ENCODE data around the gene SPI1. TPM values are rescaled to one million over a fixed set of nuclear protein-coding genes. Genes with fewer than 3 reads are reported as not detected.

The SPI1 gene
- total RNA-seq, 1 donor from 2014 or later, result not detected

- Histone ChIP-seq H4K20me1 (ENCODE audit: low read depth) (no peaks in the 10 kb centered on the region), H3K4me1 (no peaks in the 10 kb centered on the region), H3K27ac (no peak overlapping the region), H3F3A (ENCODE audit: low read depth) (peaks cover 3% of the 10 kb centered on the region), H3K36me3 (no peaks in the 10 kb centered on the region), H3K79me2 (ENCODE audit: low read depth) (no peaks in the 10 kb centered on the region), H3K4me3 (no peak overlapping the region), H3K4me2 (no peak overlapping the region), H3K9ac (no peak overlapping the region), H3K9me3 (ENCODE audit: low read depth) (no peaks in the 10 kb centered on the region), H3K27me3 (no peaks in the 10 kb centered on the region), H2AFZ (replicated peaks) (no peak overlapping the region)
- Mint-ChIP-seq H3K4me1 (peaks cover 4% of the 10 kb centered on the region), H3K36me3 (no peaks in the 10 kb centered on the region), H3K27me3 (ENCODE audit: insufficient read depth, low read depth) (peaks cover 6% of the 10 kb centered on the region), H3K27ac (no peak overlapping the region), H3K4me3 (no peak overlapping the region), H3K9me3 (no peaks in the 10 kb centered on the region)
- DNase-seq (ENCODE audit: low spot score), result peak; percentile 0
- TF ChIP-seq, protein P1, sequence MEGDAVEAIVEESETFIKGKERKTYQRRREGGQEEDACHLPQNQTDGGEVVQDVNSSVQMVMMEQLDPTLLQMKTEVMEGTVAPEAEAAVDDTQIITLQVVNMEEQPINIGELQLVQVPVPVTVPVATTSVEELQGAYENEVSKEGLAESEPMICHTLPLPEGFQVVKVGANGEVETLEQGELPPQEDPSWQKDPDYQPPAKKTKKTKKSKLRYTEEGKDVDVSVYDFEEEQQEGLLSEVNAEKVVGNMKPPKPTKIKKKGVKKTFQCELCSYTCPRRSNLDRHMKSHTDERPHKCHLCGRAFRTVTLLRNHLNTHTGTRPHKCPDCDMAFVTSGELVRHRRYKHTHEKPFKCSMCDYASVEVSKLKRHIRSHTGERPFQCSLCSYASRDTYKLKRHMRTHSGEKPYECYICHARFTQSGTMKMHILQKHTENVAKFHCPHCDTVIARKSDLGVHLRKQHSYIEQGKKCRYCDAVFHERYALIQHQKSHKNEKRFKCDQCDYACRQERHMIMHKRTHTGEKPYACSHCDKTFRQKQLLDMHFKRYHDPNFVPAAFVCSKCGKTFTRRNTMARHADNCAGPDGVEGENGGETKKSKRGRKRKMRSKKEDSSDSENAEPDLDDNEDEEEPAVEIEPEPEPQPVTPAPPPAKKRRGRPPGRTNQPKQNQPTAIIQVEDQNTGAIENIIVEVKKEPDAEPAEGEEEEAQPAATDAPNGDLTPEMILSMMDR (IDR thresholded peaks at IDR 0.05), result no peak
- TF ChIP-seq EZH2phosphoT487 (IDR thresholded peaks at IDR 0.05) (no peak), EZH2 (IDR thresholded peaks at IDR 0.05) (no peak)
Observed at GRCh38 chr11:47333526-47333845, 44.9 kb downstream of the SPI1 start.

DNA sequence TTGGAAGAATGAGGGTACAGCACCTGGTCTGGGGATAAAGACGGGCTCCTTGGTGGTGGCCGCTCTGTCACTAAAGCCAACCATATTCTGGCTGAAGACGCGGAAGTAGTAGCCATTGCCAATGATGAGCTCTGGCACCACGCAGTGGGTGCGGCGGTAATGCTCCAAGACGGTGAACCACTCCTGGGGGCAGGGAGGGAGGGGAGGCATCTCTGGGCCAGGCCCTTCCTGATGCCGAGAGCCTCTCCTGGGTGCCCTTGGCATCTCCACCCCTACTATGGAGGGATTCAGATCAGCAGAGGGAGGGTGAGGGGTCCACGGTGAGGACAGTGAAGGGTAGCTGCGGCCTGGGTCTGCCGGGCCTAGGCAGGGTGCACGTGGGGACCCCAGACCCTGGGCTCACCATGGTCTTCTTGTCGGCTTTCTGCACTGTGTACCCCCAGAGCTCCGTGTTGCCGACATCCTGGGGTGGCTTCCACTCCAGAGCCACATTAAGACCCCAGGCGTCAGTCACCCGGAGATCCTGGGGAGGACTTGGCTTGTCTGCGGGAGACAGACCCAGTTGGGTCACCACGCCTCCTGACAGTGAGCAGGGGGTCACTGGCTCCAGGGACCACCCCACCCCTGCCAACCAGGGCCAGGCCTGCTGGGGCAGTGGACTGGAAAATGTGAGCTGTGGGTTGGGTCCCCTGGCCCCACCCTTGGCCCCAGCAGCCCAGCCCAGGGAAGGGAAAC is 45.4 kb downstream of the SPI1 start:
- Histone ChIP-seq H3K36me3 (no peaks in the 10 kb centered on the region), H3K79me2 (ENCODE audit: low read depth) (no peaks in the 10 kb centered on the region), H3K9me3 (ENCODE audit: low read depth) (no peaks in the 10 kb centered on the region), H3K27me3 (no peaks in the 10 kb centered on the region), H3K9ac (no peak overlapping the region), H3K4me3 (no peak overlapping the region), H3K27ac (no peak overlapping the region), H3K4me1 (no peaks in the 10 kb centered on the region), H4K20me1 (ENCODE audit: low read depth) (no peaks in the 10 kb centered on the region), H3K4me2 (no peak overlapping the region), H3F3A (ENCODE audit: low read depth) (peaks cover 3% of the 10 kb centered on the region), H2AFZ (replicated peaks) (no peak overlapping the region)
- no peaks in the 10 kb centered on the region for H3K36me3 Mint-ChIP-seq
- no peak overlapping the region for H3K4me3 Mint-ChIP-seq
- no peaks in the 10 kb centered on the region for H3K9me3 Mint-ChIP-seq
- DNase-seq (ENCODE audit: low spot score), result peak; percentile 1
- peaks cover 4% of the 10 kb centered on the region for H3K4me1 Mint-ChIP-seq
- TF ChIP-seq EZH2 (IDR thresholded peaks at IDR 0.05), result no peak
- TF ChIP-seq, protein P1 (IDR thresholded peaks at IDR 0.05), result no peak
- no peak for TF ChIP-seq EZH2phosphoT487 (IDR thresholded peaks at IDR 0.05)
- peaks cover 8% of the 10 kb centered on the region for H3K27me3 Mint-ChIP-seq (ENCODE audit: insufficient read depth, low read depth)
- no peak overlapping the region for H3K27ac Mint-ChIP-seq

DNA sequence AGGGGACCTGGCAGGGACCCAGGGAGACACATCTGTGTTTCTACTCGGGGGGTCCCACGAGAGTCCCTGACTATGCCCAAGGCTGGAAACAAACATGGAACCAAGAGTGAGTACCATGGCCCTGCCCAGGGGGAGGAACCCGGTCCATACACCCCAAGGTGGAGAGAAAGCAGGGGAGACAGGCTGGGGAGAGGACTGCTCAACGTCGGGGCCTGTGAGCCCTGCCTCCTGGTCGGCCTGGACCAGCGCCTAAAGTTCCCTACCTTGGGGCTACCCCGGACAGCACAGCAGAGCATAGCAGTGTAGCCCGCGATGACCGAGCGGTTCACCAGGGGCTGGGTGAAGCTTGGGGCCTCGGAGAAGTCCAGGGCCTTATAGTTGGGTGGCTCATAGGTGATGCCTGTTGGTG is 46.0 kb downstream of the SPI1 start:
- Histone ChIP-seq H3F3A (ENCODE audit: low read depth) (peaks cover 3% of the 10 kb centered on the region), H3K36me3 (no peaks in the 10 kb centered on the region), H3K4me3 (no peak overlapping the region), H2AFZ (replicated peaks) (no peak overlapping the region), H3K27ac (no peak overlapping the region), H3K4me2 (no peak overlapping the region), H3K9ac (no peak overlapping the region), H4K20me1 (ENCODE audit: low read depth) (no peaks in the 10 kb centered on the region), H3K79me2 (ENCODE audit: low read depth) (no peaks in the 10 kb centered on the region), H3K4me1 (no peaks in the 10 kb centered on the region), H3K27me3 (no peaks in the 10 kb centered on the region), H3K9me3 (ENCODE audit: low read depth) (no peaks in the 10 kb centered on the region)
- no peaks in the 10 kb centered on the region for H3K9me3 Mint-ChIP-seq
- TF ChIP-seq EZH2phosphoT487 (IDR thresholded peaks at IDR 0.05), result no peak
- TF ChIP-seq, protein P1 (IDR thresholded peaks at IDR 0.05), result no peak
- no peak for TF ChIP-seq EZH2 (IDR thresholded peaks at IDR 0.05)
- no peaks in the 10 kb centered on the region for H3K36me3 Mint-ChIP-seq
- H3K27ac Mint-ChIP-seq, result no peak overlapping the region
- no peak overlapping the region for H3K4me3 Mint-ChIP-seq
- peak; percentile 1 for DNase-seq (ENCODE audit: low spot score)
- peaks cover 8% of the 10 kb centered on the region for H3K27me3 Mint-ChIP-seq (ENCODE audit: insufficient read depth, low read depth)
- peaks cover 4% of the 10 kb centered on the region for H3K4me1 Mint-ChIP-seq

Measured in neural progenitor cell (in vitro differentiated cells).